WTC11 (cell line): ENCODE measurements around the gene NOX5. TPM values are rescaled to one million over a fixed set of nuclear protein-coding genes. Genes with fewer than 3 reads are reported as not detected.

Experiments used
- ATAC-seq: fragments of 200-7000 bp; cut with Tn5 transposase; 2 replicates; pipeline ENCODE4 v1.10.0; 2021; ENCODE audit warnings: mild to moderate bottlenecking, moderate library complexity
- CTCF ChIA-PET: fragments of 300-600 bp; sonication (Branson Sonifier 250); formaldehyde crosslinking; loops from one replicate; lab custom pipeline; 2021; ENCODE audit warnings: antibody characterized with exemption; lab: Charles Lee
- POLR2A ChIA-PET: fragments of 350-600 bp; sonication (Branson Sonifier 250); formaldehyde crosslinking; loops from one replicate; lab custom pipeline; 2021; ENCODE audit warnings: antibody characterized with exemption; lab: Charles Lee
- DNase-seq: peaks from one replicate; pipeline ENCODE4 v3.0.0; 2021; ENCODE audit warnings: low spot score
- H3K27ac Mint-ChIP-seq: 2 replicates; pipeline ENCODE4 v1.8.0; 2021; ENCODE audit warnings: mixed read lengths
- H3K27me3 Mint-ChIP-seq: 2 replicates; pipeline ENCODE4 v1.8.0; 2021; ENCODE audit warnings: low read depth, mild to moderate bottlenecking, moderate library complexity, mixed read lengths
- H3K36me3 Mint-ChIP-seq: 2 replicates; pipeline ENCODE4 v1.8.0; 2021; ENCODE audit warnings: mixed read lengths
- H3K4me1 Mint-ChIP-seq: 2 replicates; pipeline ENCODE4 v1.8.0; 2022; ENCODE audit warnings: mixed read lengths
- H3K4me3 Mint-ChIP-seq: 2 replicates; pipeline ENCODE4 v1.8.0; 2021; ENCODE audit warnings: mild to moderate bottlenecking, moderate library complexity, mixed read lengths
- H3K9me3 Mint-ChIP-seq: 2 replicates; pipeline ENCODE4 v1.8.0; 2021; ENCODE audit warnings: mixed read lengths
- CBFB ChIP-seq: sonication (generic); formaldehyde crosslinking; IDR thresholded peaks from 2 replicates; pipeline ENCODE4 v1.8.1; 2022; ENCODE audit warnings: mild to moderate bottlenecking, low read depth, missing genetic modification reagents
- CREM ChIP-seq: sonication (generic); formaldehyde crosslinking; IDR thresholded peaks from 2 replicates; pipeline ENCODE4 v1.8.1; 2022; ENCODE audit warnings: mild to moderate bottlenecking, missing genetic modification reagents, moderate library complexity
- EMX1 ChIP-seq: fragments of 250-450 bp; sonication (Bioruptor Pico); IDR thresholded peaks from 2 replicates; pipeline ENCODE4 v1.8.0; 2021; ENCODE audit warnings: mild to moderate bottlenecking
- ESRRA ChIP-seq: sonication (generic); formaldehyde crosslinking; IDR thresholded peaks from 2 replicates; pipeline ENCODE4 v1.8.1; 2022; ENCODE audit warnings: mild to moderate bottlenecking, missing genetic modification reagents, borderline replicate concordance
- ETV6 ChIP-seq: sonication (generic); formaldehyde crosslinking; IDR thresholded peaks from 2 replicates; pipeline ENCODE4 v1.8.1; 2022; ENCODE audit warnings: mild to moderate bottlenecking, missing genetic modification reagents
- GRHL2 ChIP-seq: fragments of 250-450 bp; sonication (Bioruptor Pico); IDR thresholded peaks from 2 replicates; pipeline ENCODE4 v1.8.0; 2022; ENCODE audit warnings: mild to moderate bottlenecking, moderate library complexity; ENCODE audit not compliant: insufficient replicate concordance, severe bottlenecking
- GTF2I ChIP-seq: fragments of 250-450 bp; sonication (Bioruptor Pico); conservative IDR thresholded peaks from 2 replicates; pipeline ENCODE4 v1.4.0; 2021; ENCODE audit warnings: mild to moderate bottlenecking
- TEAD1 ChIP-seq: sonication (generic); formaldehyde crosslinking; IDR thresholded peaks from 2 replicates; pipeline ENCODE4 v1.8.0; 2022; ENCODE audit warnings: mild to moderate bottlenecking, missing genetic modification reagents
- TEAD4 ChIP-seq: sonication (generic); formaldehyde crosslinking; IDR thresholded peaks from 2 replicates; pipeline ENCODE4 v1.8.0; 2022; ENCODE audit warnings: mild to moderate bottlenecking, missing genetic modification reagents
- ZNF138 ChIP-seq: sonication (generic); formaldehyde crosslinking; conservative IDR thresholded peaks from 2 replicates; pipeline ENCODE4 v1.8.1; 2022; ENCODE audit warnings: mild to moderate bottlenecking, moderate library complexity, missing genetic modification reagents
- ZNF232 ChIP-seq: sonication (generic); formaldehyde crosslinking; IDR thresholded peaks from 2 replicates; pipeline ENCODE4 v1.8.0; 2022; ENCODE audit warnings: mild to moderate bottlenecking, missing genetic modification reagents
- ZNF423 ChIP-seq: fragments of 250-450 bp; sonication (Bioruptor Pico); IDR thresholded peaks from 2 replicates; pipeline ENCODE4 v2.1.2; 2022; ENCODE audit warnings: mild to moderate bottlenecking, moderate library complexity
- total RNA-seq: library from RNA; stranded (reverse); gene quantifications from 3 replicates; pipeline ENCODE4 v1.2.3, GENCODE V29; 2021
- TF ChIP-seq, protein P1 (sequence below): sonication (generic); formaldehyde crosslinking; IDR thresholded peaks from 2 replicates; pipeline ENCODE4 v1.8.0; 2022; ENCODE audit warnings: mild to moderate bottlenecking, missing genetic modification reagents
- TF ChIP-seq, protein P2 (sequence below): sonication (generic); formaldehyde crosslinking; IDR thresholded peaks from 2 replicates; pipeline ENCODE4 v1.8.1; 2023; ENCODE audit warnings: mild to moderate bottlenecking, missing genetic modification reagents, moderate library complexity
- TF ChIP-seq, protein P3 (sequence below): sonication (generic); formaldehyde crosslinking; IDR thresholded peaks from 2 replicates; pipeline ENCODE4 v1.8.0; 2022; ENCODE audit warnings: mild to moderate bottlenecking, missing genetic modification reagents
- TF ChIP-seq, protein P4 (sequence below): sonication (generic); formaldehyde crosslinking; IDR thresholded peaks from 2 replicates; pipeline ENCODE4 v1.8.1; 2022; ENCODE audit warnings: low read depth, mild to moderate bottlenecking, moderate library complexity, missing genetic modification reagents, borderline replicate concordance
- TF ChIP-seq, protein P5 (sequence below): sonication (generic); formaldehyde crosslinking; IDR thresholded peaks from 2 replicates; pipeline ENCODE4 v1.8.0; 2022; ENCODE audit warnings: mild to moderate bottlenecking, missing genetic modification reagents
- TF ChIP-seq, protein P6 (sequence below): sonication (generic); formaldehyde crosslinking; IDR thresholded peaks from 2 replicates; pipeline ENCODE4 v1.8.1; 2022; ENCODE audit warnings: low read depth, missing genetic modification reagents, borderline replicate concordance
- TF ChIP-seq, protein P7 (sequence below): sonication (generic); formaldehyde crosslinking; IDR thresholded peaks from 2 replicates; pipeline ENCODE4 v1.8.0; 2022; ENCODE audit warnings: missing genetic modification reagents
- TF ChIP-seq, protein P8 (sequence below): fragments of 200-600 bp; IDR thresholded peaks from 2 replicates; pipeline ENCODE4 v1.8.0; 2022; ENCODE audit warnings: antibody characterized with exemption

Gene NOX5
- total RNA-seq, 1 experiment from 2014 or later = not detected

DNA sequence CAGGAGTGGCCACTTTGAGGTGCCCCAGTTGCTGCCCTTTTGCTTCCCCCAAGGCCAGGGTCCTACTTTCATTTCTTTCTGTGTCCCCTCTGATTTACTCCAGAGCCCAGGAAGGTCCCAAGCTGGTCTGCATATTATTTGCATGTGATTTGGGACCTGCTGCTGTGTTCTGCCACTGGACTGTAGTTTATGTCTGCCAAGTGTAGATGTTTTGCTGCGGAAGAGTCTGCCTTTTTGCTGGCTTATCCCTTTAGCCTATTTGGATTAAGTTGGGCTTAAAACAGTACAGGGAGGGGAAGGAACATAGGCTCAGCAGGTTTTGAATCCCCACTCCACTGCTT, 21.4 kb downstream of the NOX5 start:
- Mint-ChIP-seq H3K9me3 (no peaks in the 10 kb centered on the region), H3K4me3 (no peak overlapping the region), H3K27me3 (peaks cover 25% of the 10 kb centered on the region), H3K27ac (no peak overlapping the region), H3K4me1 (peaks cover 3% of the 10 kb centered on the region; the same call in 1 of the 2 replicates), H3K36me3 (no peaks in the 10 kb centered on the region)
- POLR2A ChIA-PET = no interaction called here
- TF ChIP-seq, protein P1, sequence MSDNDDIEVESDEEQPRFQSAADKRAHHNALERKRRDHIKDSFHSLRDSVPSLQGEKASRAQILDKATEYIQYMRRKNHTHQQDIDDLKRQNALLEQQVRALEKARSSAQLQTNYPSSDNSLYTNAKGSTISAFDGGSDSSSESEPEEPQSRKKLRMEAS (CRISPR knock-in tag) = 0 out of 2 replicates have a peak, but pooled peaks have one; percentile 1
- TF ChIP-seq, protein P2, sequence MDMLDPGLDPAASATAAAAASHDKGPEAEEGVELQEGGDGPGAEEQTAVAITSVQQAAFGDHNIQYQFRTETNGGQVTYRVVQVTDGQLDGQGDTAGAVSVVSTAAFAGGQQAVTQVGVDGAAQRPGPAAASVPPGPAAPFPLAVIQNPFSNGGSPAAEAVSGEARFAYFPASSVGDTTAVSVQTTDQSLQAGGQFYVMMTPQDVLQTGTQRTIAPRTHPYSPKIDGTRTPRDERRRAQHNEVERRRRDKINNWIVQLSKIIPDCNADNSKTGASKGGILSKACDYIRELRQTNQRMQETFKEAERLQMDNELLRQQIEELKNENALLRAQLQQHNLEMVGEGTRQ (CRISPR knock-in tag) = no peak
- TF ChIP-seq, protein P3, sequence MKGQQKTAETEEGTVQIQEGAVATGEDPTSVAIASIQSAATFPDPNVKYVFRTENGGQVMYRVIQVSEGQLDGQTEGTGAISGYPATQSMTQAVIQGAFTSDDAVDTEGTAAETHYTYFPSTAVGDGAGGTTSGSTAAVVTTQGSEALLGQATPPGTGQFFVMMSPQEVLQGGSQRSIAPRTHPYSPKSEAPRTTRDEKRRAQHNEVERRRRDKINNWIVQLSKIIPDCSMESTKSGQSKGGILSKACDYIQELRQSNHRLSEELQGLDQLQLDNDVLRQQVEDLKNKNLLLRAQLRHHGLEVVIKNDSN = no peak
- no peak for TF ChIP-seq ZNF138 (CRISPR knock-in tag)
- CTCF ChIA-PET = interaction anchor here (0.6 to 2.0 kb wide), 30 partner anchors 8 to 490 kb away, joined by 3 to 10 read pairs (median 5); no protein-coding TSS in a partner anchor
- no peak for DNase-seq
- ATAC-seq = no peak

DNA sequence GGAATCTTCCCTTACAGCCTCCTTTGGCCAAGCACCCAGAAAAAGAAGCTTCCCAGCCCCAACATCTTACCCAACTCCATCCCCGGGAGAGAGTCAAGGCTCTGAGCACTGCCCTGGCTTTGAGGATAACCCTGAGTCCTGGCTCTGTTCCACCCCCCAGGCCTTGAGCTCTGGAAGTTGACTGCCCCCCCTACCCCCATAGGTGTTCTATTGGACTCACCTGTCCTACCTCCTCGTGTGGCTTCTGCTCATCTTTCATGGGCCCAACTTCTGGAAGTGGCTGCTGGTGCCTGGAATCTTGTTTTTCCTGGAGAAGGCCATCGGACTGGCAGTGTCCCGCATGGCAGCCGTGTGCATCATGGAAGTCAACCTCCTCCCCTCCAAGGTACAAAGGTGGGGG, 22.3 kb downstream of the NOX5 start:
- Mint-ChIP-seq H3K9me3 (no peaks in the 10 kb centered on the region), H3K36me3 (no peaks in the 10 kb centered on the region), H3K4me1 (peaks cover 3% of the 10 kb centered on the region; the same call in 1 of the 2 replicates), H3K27me3 (peaks cover 19% of the 10 kb centered on the region), H3K27ac (no peak overlapping the region), H3K4me3 (no peak overlapping the region)
- DNase-seq (no peak), ATAC-seq (no peak)
- TF ChIP-seq, protein P4, sequence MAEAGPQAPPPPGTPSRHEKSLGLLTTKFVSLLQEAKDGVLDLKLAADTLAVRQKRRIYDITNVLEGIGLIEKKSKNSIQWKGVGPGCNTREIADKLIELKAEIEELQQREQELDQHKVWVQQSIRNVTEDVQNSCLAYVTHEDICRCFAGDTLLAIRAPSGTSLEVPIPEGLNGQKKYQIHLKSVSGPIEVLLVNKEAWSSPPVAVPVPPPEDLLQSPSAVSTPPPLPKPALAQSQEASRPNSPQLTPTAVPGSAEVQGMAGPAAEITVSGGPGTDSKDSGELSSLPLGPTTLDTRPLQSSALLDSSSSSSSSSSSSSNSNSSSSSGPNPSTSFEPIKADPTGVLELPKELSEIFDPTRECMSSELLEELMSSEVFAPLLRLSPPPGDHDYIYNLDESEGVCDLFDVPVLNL (CRISPR knock-in tag) = no peak
- no peak for TF ChIP-seq CBFB (CRISPR knock-in tag)
- TF ChIP-seq, protein P5, sequence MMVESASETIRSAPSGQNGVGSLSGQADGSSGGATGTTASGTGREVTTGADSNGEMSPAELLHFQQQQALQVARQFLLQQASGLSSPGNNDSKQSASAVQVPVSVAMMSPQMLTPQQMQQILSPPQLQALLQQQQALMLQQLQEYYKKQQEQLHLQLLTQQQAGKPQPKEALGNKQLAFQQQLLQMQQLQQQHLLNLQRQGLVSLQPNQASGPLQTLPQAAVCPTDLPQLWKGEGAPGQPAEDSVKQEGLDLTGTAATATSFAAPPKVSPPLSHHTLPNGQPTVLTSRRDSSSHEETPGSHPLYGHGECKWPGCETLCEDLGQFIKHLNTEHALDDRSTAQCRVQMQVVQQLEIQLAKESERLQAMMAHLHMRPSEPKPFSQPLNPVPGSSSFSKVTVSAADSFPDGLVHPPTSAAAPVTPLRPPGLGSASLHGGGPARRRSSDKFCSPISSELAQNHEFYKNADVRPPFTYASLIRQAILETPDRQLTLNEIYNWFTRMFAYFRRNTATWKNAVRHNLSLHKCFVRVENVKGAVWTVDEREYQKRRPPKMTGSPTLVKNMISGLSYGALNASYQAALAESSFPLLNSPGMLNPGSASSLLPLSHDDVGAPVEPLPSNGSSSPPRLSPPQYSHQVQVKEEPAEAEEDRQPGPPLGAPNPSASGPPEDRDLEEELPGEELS (CRISPR knock-in tag) = no peak
- TF ChIP-seq ETV6 (CRISPR knock-in tag) = no peak
- TF ChIP-seq, protein P6, sequence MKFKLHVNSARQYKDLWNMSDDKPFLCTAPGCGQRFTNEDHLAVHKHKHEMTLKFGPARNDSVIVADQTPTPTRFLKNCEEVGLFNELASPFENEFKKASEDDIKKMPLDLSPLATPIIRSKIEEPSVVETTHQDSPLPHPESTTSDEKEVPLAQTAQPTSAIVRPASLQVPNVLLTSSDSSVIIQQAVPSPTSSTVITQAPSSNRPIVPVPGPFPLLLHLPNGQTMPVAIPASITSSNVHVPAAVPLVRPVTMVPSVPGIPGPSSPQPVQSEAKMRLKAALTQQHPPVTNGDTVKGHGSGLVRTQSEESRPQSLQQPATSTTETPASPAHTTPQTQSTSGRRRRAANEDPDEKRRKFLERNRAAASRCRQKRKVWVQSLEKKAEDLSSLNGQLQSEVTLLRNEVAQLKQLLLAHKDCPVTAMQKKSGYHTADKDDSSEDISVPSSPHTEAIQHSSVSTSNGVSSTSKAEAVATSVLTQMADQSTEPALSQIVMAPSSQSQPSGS (CRISPR knock-in tag) = no peak
- no peak for TF ChIP-seq GTF2I (CRISPR knock-in tag)
- TF ChIP-seq ZNF232 = no peak
- TF ChIP-seq, protein P1 (CRISPR knock-in tag) = no peak
- no peak for TF ChIP-seq EMX1 (CRISPR knock-in tag)
- no peak for TF ChIP-seq ZNF423 (CRISPR knock-in tag)
- ChIA-PET CTCF (interaction anchor here (1.0 to 1.4 kb wide), 3 partner anchors 19 to 358 kb away, joined by 3 to 4 read pairs (median 3); no protein-coding TSS in a partner anchor), POLR2A (no interaction called here)

DNA sequence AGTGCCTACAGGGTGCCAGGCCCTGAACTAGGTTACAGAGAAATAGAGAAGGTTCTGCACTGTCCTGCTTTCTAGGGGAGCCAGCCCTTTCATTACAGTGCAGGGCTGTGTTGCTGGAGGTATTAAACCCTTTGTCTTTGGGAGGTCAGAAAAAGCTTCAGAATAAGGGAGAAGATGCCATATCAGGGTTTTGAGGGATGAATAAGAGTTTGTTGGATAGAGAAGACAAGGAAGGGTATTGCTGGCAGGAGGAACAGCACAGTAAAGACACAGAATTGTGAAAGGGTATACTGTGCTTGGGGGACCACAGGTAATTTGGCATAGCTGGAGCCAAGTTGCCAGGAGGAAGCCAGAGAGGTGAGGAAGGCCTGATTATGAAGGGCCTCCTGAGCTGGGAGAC, 23.0 kb downstream of the NOX5 start:
- no peaks in the 10 kb centered on the region for H3K9me3 Mint-ChIP-seq
- CTCF ChIA-PET = interaction anchor here (1.0 to 1.4 kb wide), 3 partner anchors 19 to 357 kb away, joined by 3 to 4 read pairs (median 3); no protein-coding TSS in a partner anchor
- H3K27me3 Mint-ChIP-seq = peaks cover 13% of the 10 kb centered on the region
- TF ChIP-seq TEAD1 (CRISPR knock-in tag) (no peak), CREM (CRISPR knock-in tag) (no peak), ESRRA (CRISPR knock-in tag) (no peak), GRHL2 (no peak), TEAD4 (CRISPR knock-in tag) (no peak)
- TF ChIP-seq, protein P7, sequence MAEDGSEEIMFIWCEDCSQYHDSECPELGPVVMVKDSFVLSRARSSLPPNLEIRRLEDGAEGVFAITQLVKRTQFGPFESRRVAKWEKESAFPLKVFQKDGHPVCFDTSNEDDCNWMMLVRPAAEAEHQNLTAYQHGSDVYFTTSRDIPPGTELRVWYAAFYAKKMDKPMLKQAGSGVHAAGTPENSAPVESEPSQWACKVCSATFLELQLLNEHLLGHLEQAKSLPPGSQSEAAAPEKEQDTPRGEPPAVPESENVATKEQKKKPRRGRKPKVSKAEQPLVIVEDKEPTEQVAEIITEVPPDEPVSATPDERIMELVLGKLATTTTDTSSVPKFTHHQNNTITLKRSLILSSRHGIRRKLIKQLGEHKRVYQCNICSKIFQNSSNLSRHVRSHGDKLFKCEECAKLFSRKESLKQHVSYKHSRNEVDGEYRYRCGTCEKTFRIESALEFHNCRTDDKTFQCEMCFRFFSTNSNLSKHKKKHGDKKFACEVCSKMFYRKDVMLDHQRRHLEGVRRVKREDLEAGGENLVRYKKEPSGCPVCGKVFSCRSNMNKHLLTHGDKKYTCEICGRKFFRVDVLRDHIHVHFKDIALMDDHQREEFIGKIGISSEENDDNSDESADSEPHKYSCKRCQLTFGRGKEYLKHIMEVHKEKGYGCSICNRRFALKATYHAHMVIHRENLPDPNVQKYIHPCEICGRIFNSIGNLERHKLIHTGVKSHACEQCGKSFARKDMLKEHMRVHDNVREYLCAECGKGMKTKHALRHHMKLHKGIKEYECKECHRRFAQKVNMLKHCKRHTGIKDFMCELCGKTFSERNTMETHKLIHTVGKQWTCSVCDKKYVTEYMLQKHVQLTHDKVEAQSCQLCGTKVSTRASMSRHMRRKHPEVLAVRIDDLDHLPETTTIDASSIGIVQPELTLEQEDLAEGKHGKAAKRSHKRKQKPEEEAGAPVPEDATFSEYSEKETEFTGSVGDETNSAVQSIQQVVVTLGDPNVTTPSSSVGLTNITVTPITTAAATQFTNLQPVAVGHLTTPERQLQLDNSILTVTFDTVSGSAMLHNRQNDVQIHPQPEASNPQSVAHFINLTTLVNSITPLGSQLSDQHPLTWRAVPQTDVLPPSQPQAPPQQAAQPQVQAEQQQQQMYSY (CRISPR knock-in tag) = no peak
- TF ChIP-seq, protein P8, sequence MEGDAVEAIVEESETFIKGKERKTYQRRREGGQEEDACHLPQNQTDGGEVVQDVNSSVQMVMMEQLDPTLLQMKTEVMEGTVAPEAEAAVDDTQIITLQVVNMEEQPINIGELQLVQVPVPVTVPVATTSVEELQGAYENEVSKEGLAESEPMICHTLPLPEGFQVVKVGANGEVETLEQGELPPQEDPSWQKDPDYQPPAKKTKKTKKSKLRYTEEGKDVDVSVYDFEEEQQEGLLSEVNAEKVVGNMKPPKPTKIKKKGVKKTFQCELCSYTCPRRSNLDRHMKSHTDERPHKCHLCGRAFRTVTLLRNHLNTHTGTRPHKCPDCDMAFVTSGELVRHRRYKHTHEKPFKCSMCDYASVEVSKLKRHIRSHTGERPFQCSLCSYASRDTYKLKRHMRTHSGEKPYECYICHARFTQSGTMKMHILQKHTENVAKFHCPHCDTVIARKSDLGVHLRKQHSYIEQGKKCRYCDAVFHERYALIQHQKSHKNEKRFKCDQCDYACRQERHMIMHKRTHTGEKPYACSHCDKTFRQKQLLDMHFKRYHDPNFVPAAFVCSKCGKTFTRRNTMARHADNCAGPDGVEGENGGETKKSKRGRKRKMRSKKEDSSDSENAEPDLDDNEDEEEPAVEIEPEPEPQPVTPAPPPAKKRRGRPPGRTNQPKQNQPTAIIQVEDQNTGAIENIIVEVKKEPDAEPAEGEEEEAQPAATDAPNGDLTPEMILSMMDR = no peak

More for the DNA sequence above, 23.0 kb downstream of the NOX5 start:
- ATAC-seq = no peak
- Mint-ChIP-seq H3K4me3 (no peak overlapping the region), H3K4me1 (no peaks in the 10 kb centered on the region), H3K36me3 (no peaks in the 10 kb centered on the region), H3K27ac (no peak overlapping the region)
- POLR2A ChIA-PET = no interaction called here
- no peak for DNase-seq
